CD4-positive, alpha-beta T cell treated with Interleukin-17A for 4 hours (primary cell): Measurements from ENCODE around the gene SEMA4D.

Source experiments
- DNase-seq: peaks from one replicate; pipeline ENCODE4 v3.0.0-alpha.2; 2020; ENCODE audit warnings: mixed read lengths

SEMA4D gene

GRCh38 chr9:89405826-89406225 is 92.1 kb downstream of the SEMA4D start:
- no peak for DNase-seq

- DNase-seq, result no peak
These were observed 93.8 kb downstream of the SEMA4D start for GRCh38 chr9:89404074-89404473.

GRCh38 chr9:89402695-89403427 is 95.1 kb downstream of the SEMA4D start:
- no peak for DNase-seq

DNA sequence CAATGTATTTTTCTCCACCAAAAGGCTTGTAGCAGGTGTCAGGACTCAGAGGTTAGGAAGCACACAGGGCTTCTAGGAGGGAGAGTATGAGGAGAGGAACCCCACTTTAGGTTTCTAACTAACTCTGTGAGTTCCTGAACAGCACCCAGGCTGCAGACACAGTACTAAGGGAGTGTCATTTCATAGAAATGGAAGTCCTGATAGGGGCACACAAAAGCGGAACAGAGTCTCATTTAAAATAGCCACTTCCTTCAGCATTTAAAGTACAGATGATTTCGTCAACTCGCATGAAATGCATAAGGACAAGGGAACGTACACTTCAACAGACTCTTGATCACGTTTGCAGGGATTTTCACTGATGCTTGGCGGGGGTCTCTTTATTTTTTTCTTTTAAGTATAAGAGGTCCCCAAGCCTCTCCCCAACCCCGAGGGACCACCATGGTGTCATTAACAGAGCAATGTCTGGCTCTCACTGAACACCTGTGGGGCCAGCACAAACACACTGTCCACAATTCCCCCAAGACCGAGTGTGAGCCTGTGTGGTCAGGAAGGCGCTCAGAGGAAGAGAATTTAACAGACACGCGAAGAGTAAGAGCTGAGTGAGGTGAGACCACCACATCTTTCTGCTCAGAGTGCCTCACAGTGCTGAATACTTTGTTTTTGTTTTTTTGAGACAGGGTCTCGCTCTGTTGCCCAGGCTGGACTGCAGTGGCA is 97.4 kb downstream of the SEMA4D start:
- no peak for DNase-seq

GRCh38 chr9:89398621-89399020 is 99.3 kb downstream of the SEMA4D start:
- DNase-seq, result no peak

- DNase-seq, result no peak
These were observed 100.4 kb downstream of the SEMA4D start for GRCh38 chr9:89397471-89397870.

DNA sequence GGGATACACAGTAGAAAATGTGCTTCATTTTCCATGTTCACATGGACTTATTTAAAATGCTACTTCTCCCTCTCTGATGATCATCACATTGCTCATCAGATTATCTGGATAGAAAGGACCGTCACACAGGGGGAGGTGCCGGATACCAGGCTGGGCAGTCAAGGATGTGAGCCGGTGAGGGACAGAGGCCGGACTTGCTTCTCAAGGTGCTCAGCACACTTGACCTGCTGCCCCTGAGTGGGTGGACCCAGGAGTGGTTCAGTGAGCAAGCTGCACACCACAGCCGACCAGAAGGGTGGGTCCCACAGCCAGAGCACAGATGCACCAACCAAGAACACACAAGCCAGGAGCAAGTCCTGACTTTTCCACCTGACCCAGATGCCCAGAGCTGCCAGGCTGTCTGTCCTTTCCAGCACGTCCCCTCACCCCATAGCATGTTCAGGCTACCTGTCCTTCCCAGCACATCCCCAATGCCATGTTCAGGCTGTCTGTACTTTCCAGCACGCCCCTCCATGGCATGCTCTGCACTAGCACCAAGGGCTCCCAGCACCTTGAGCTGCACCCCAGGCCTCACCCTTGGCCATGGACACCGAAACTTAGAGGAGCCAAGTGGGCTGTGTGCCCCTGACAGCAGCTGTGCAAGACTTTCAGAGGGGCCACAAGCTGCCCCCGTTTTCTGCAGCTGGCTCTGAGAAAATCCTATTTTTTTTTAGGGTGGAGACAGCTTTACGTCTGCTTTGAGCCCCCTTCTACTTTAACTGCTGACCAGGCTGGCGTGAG is 101.8 kb downstream of the SEMA4D start:
- DNase-seq, result no peak

DNA sequence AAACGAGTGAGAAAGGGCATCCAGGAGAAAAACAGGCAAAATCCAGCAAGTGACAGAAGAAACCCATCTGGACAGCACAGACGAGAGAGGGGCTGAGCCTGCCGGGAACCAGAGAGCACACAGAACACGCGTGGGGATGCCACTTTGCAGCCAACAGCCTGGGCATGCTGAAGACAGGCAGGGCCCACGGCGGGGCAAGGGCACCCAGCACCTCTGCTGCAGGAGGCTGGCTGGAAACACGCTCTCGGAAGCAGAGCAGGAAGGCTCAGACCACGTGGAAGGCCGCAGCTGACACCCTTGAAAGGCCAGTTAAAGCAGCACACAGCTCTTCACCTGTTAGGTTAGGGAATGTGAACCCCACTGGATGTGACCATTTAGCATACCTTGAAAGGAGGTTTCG is 103.5 kb downstream of the SEMA4D start:
- no peak for DNase-seq

- DNase-seq, result no peak
These were observed 106.3 kb downstream of the SEMA4D start for GRCh38 chr9:89391585-89391984.

DNA sequence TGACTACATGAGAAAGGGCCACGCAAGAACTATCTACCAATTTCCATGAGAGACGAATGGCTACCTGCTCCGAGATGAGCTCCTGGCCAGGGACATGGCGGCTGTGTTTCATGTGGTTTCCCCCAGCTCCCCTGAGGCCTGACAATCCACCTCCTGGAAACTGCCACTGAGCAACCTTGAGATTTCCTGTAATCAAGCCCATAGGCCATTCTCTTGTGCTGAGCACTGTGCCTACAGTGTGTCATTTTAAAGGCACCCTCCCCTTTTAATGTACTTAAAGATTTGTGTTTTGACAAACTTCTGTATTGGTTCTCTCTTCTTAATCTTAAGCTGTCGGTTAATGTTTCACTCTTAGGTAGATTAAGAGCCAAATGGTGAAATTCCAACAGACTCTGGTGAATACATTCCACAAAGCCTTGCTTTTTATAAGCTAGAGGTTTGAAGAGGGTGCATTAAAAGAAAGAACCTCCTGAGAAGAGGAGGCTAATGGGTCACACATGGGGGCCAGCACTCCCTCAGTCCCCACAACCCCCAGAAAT is 107.3 kb downstream of the SEMA4D start:
- no peak for DNase-seq

GRCh38 chr9:89390068-89390555 is 107.8 kb downstream of the SEMA4D start:
- DNase-seq, result no peak

DNA sequence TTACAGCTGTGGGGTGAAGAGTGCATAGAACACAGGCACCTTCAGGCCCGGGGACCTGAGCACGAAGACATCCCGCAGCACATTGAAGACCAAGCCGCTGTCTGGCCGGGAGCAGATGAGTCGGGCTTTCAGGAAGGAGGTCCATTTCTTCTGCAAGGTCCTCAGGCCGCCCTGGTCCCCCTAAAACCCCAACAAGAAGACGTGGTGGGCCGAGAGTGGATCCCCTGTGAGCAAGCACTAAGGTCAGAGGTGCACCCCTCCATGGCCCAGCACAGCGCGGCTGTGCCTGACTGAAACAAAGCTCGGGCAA is 109.1 kb downstream of the SEMA4D start:
- DNase-seq, result no peak

- DNase-seq, result no peak
These were observed 109.6 kb downstream of the SEMA4D start for GRCh38 chr9:89388084-89388867.

- DNase-seq, result no peak
These were observed 110.6 kb downstream of the SEMA4D start for GRCh38 chr9:89387197-89387849.

DNA sequence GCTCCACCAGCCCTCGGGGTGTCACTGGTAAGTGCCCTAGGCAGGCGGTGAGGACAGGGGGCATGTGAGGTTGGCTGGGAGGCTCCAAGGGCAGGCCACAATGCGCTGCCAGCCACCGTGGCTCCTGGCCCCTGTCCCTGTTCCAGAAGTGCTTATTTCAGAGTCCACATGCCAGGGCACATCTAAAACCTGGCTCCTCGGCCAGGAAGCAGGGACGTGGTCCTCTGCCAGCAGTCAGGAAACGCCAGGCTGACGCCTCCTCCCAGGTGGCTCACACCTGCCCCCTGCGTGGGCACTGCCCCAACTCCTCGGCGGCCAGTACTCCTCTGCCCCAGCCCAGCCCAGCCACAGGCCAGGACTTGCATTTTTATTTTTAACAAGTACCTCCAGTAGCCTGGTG is 111.1 kb downstream of the SEMA4D start:
- no peak for DNase-seq

GRCh38 chr9:89386206-89386605 is 111.7 kb downstream of the SEMA4D start:
- no peak for DNase-seq

DNA sequence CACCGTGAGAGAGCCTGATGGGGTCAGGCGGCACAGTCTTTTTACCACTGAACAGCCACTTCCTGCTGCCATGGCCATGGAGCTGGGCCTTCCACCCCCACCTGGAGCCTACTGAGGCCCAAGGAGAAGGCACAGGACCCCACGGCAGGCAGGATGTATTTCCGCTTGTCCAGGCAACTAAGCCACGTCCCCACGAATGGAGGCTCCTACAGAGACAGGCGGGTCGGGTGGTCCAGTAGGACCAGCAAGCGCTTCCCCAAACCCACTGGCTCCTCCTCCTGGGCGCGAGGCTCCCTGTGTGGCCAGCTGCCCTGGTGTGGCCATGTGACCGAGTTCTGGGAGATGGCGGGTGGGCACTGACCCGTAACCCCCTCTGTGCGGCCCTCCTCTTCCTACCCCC is 113.1 kb downstream of the SEMA4D start:
- no peak for DNase-seq

DNA sequence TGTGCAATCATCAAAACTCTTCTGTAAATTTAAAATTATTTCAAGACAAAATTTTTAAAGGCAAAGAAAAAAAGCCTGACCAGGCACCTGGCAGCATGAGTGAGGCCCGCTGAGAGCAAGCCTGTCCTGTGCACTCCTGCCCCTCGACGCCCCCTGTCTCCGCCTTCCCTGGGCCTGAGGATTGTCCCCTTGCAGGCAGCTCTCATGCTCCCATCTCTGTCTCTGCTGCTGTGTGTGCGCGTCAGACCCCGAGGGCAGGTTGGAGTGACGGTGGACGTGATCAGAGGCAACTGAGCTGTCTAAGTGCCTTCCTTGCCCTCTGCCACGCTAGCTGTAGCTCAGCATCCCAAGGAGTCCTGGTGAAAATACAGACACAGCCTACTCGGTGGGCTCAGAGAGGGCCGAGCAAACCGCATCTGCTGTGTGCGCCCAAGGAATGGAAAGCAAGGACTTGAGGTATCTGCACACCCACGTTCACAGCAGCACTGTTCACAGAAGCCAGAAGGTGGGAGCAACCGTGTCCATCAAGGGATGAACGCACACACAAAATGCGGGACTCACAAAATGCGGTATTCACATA is 114.1 kb downstream of the SEMA4D start:
- DNase-seq, result no peak

DNA sequence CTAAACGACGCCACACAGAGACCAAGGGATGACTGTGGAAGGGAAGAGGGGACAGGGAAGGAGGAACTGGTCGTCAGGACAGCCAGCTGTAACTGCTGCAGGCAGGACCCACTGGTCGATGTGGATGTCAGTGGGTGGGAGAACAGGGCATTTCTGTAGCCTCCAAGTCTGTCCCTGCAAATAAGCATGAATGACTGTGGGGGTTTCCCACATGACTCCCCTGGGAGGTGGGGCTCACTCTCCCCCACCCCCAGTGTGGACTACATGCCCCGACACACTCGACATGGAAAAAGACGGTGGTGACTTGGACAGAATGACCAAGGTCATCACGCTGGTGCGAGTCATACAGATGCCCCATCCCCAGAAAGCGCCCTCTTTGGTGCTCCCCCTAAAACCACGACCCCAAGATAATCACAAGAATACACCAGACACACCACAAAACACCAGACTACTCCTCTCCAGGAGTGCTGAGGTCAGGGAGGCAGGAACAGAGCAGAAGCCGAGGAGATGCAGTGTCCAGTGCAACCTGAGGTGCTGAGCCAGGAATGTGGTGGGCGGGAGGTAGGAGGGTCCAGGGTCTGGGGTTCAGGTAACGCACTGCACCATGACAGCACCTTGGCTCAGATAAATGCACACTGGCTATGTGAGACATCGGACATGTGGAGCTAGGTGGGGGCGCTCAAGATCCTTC is 114.7 kb downstream of the SEMA4D start:
- no peak for DNase-seq

DNA sequence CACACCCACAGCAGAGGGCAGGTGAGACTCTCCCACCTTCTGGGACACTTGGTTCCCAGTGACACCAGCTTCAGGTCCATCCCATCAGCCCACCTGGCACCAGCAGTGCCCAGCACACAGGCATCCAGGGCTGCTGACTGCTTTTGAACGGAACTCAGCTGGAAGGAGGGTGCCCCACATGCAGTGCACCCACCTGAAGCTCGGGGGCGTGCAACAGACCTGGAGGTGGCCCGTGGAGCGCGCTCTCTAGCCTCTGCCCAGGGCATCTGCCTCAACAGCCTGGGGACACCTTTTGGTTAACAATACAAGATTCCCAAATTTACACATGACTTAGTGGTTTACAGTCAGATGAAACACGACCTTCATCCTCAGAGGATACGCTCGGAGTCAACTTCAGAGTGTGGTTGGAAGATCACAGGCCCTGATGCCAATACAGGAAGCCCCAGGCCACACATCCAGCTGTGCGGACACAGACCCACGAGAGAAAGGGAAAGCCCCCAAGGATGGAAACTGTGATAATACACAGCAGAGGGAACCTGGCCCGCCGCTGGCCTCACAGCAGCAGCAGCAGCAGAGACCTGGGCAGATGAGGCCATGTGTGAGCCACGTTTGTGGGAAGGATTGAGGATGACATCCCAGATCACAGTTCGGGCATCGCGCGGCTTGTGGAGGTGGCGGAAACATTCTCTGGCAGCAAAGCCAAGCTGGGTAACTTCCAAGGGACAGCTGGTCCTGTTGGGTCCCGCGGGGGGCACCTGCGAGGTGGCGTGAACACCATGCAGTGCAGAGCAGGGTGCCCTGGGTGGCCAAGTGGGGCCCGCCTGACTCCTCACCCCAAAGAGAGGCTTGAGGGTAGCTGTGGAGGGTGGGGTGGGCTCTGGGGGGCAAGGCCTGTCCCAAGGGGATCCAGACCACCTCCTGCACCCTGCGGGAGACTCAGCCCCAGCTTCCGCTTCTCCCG is 115.6 kb downstream of the SEMA4D start:
- DNase-seq, result no peak
